Measurements from ENCODE around the gene PTPRT.

PTPRT gene

DNA sequence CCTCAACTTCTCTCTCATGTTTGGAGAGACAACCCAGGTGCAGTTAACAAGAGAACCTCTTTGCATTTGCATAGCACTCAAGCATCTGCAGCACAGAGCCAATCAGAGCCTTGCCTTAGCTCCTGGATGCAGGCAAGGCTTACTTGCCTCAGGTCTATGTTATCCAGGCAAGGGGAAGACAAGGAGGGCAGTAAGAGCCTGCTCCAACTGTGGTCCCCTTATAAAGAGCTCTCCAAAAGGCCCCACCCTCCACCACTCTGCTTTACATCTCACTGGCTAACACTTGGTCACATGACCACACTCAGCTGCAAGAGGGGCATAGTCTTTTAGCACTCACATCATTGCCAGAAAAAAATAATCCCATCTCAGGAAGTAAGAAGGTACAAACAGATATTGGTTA lies 540.0 kb downstream of the PTPRT start:
- Histone ChIP-seq H3K4me1 (ENCODE audit: control insufficient read depth, low read depth, low read length) (no peaks in the 10 kb centered on the region), H3K23ac (ENCODE audit: low read length) (no peak overlapping the region), H3K27me3 (ENCODE audit: insufficient read depth, low read length, poor library complexity) (no peaks in the 10 kb centered on the region), H2BK120ac (ENCODE audit: low read depth, low read length) (no peak overlapping the region), H3K79me1 (ENCODE audit: low read length) (no peaks in the 10 kb centered on the region), H3K36me3 (ENCODE audit: control insufficient read depth, insufficient read depth, low read length) (no peaks in the 10 kb centered on the region), H3K4ac (ENCODE audit: low read depth, low read length) (no peak overlapping the region), H3K9ac (ENCODE audit: low read length) (no peak overlapping the region), H3K4me3 (ENCODE audit: low read length) (no peak overlapping the region), H3K27ac (ENCODE audit: low read depth, low read length) (no peak overlapping the region), H3K18ac (ENCODE audit: low read length) (no peak overlapping the region), H2BK5ac (ENCODE audit: low read length) (no peak overlapping the region), H3K4me2 (ENCODE audit: low read length) (no peak overlapping the region), H3K56ac (ENCODE audit: low read length) (no peak overlapping the region), H4K5ac (ENCODE audit: low read length) (no peak overlapping the region), H3K79me2 (ENCODE audit: control insufficient read depth, insufficient read depth, low read length) (no peaks in the 10 kb centered on the region), H2BK15ac (replicated peaks; ENCODE audit: low read depth) (no peak overlapping the region), H2AK5ac (ENCODE audit: low read length) (no peak overlapping the region), H4K8ac (ENCODE audit: low read depth, low read length) (no peak overlapping the region)
- DNase-seq: no peak

DNA sequence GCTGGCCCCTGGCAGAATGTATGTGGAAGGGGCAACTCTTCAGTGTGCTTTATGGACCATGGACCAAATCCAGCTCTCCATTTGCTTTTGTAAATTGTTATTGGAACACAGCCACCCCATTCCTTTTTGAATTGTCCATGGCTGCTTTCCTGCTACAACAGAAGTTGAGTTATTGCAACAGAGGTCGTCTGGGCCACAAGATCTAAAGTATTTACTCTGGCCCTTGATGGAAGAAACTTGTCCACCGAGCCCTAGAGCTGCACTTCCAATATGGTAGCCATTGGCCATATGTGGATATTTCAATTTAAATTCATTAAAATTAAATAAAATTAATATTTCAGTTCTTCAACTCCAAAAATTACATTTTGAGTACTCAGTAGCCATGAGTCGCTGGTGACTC lies 543.5 kb downstream of the PTPRT start:
- Histone ChIP-seq H3K36me3 (ENCODE audit: control insufficient read depth, insufficient read depth, low read length) (no peaks in the 10 kb centered on the region), H3K4me2 (ENCODE audit: low read length) (no peak overlapping the region), H3K23ac (ENCODE audit: low read length) (no peak overlapping the region), H3K56ac (ENCODE audit: low read length) (no peak overlapping the region), H2BK120ac (ENCODE audit: low read depth, low read length) (no peak overlapping the region), H3K18ac (ENCODE audit: low read length) (no peak overlapping the region), H2AK5ac (ENCODE audit: low read length) (no peak overlapping the region), H3K9ac (ENCODE audit: low read length) (no peak overlapping the region), H3K4ac (ENCODE audit: low read depth, low read length) (no peak overlapping the region), H3K27me3 (ENCODE audit: insufficient read depth, low read length, poor library complexity) (no peaks in the 10 kb centered on the region), H4K5ac (ENCODE audit: low read length) (no peak overlapping the region), H3K4me3 (ENCODE audit: low read length) (no peak overlapping the region), H4K8ac (ENCODE audit: low read depth, low read length) (no peak overlapping the region), H3K79me2 (ENCODE audit: control insufficient read depth, insufficient read depth, low read length) (no peaks in the 10 kb centered on the region), H3K27ac (ENCODE audit: low read depth, low read length) (no peak overlapping the region), H3K79me1 (ENCODE audit: low read length) (no peaks in the 10 kb centered on the region), H2BK15ac (replicated peaks; ENCODE audit: low read depth) (no peak overlapping the region), H3K4me1 (ENCODE audit: control insufficient read depth, low read depth, low read length) (no peaks in the 10 kb centered on the region), H2BK5ac (ENCODE audit: low read length) (no peak overlapping the region)
- DNase-seq: no peak
- no CpG with 5 or more reads among the region's 3 CpGs for whole genome bisulfite sequencing (ENCODE audit: extremely low coverage, insufficient coverage, low lambda C conversion rate)

DNA sequence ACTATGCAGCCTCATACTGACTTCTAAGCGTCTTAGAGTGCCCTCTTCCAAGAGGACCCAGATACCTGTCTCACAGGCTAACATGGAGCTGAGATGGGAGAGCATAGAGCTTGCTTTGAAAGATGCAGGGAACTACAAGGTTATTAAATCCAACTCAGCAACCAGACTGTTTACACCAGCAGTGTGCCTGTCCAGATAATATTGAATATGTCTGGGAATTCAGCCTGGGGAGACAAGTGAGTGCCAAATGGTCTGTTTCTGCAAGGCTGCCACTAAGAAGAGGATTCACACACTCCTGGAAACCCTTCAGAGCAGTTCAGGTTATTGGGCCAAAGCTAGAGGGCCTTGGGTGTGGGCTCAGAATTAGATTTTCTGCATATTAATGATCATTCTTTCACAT lies 547.8 kb downstream of the PTPRT start:
- H3K79me1 ChIP-seq (ENCODE audit: low read length): no peaks in the 10 kb centered on the region
- H3K27ac ChIP-seq (ENCODE audit: low read depth, low read length): no peak overlapping the region
- H3K23ac ChIP-seq (ENCODE audit: low read length): no peak overlapping the region
- no peak for DNase-seq
- no peak overlapping the region for H3K18ac ChIP-seq (ENCODE audit: low read length)
- no peak overlapping the region for H2BK15ac ChIP-seq (replicated peaks; ENCODE audit: low read depth)
- no peak overlapping the region for H2BK5ac ChIP-seq (ENCODE audit: low read length)
- no peak overlapping the region for H4K8ac ChIP-seq (ENCODE audit: low read depth, low read length)
- no peak overlapping the region for H3K4me3 ChIP-seq (ENCODE audit: low read length)
- H3K79me2 ChIP-seq (ENCODE audit: control insufficient read depth, insufficient read depth, low read length): no peaks in the 10 kb centered on the region
- no peak overlapping the region for H4K5ac ChIP-seq (ENCODE audit: low read length)
- no peak overlapping the region for H2BK120ac ChIP-seq (ENCODE audit: low read depth, low read length)
- H3K4ac ChIP-seq (ENCODE audit: low read depth, low read length): no peak overlapping the region
- no peaks in the 10 kb centered on the region for H3K4me1 ChIP-seq (ENCODE audit: control insufficient read depth, low read depth, low read length)
- no peak overlapping the region for H3K4me2 ChIP-seq (ENCODE audit: low read length)
- H2AK5ac ChIP-seq (ENCODE audit: low read length): no peak overlapping the region
- no CpG with 5 or more reads among the region's 1 CpG for WGBS (ENCODE audit: extremely low coverage, insufficient coverage, low lambda C conversion rate)
- no peaks in the 10 kb centered on the region for H3K27me3 ChIP-seq (ENCODE audit: insufficient read depth, low read length, poor library complexity)
- H3K9ac ChIP-seq (ENCODE audit: low read length): no peak overlapping the region
- no peak overlapping the region for H3K56ac ChIP-seq (ENCODE audit: low read length)
- H3K36me3 ChIP-seq (ENCODE audit: control insufficient read depth, insufficient read depth, low read length): no peaks in the 10 kb centered on the region

DNA sequence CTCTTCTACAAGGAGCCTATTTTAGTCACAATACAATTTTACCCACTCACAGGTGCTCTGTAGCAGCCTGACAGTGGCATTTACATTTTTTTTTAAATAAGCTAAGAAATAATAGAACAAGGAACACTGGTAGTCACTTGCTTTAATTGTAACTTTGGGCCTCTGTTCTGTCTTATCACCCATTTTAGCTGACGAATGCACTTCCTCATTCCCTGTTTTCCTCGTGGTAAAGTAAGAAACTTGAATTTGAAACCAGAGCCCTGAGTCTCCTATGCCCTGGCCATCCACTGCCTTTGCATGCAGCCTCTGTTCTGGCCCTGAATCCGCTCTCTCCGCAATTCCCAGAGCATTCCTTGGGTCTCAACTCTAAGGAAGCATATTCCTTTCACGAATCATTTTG lies 550.6 kb downstream of the PTPRT start:
- Histone ChIP-seq H2BK15ac (replicated peaks; ENCODE audit: low read depth) (no peak overlapping the region), H3K4me1 (ENCODE audit: control insufficient read depth, low read depth, low read length) (no peaks in the 10 kb centered on the region), H3K27ac (ENCODE audit: low read depth, low read length) (no peak overlapping the region), H4K8ac (ENCODE audit: low read depth, low read length) (no peak overlapping the region), H3K4me3 (ENCODE audit: low read length) (no peak overlapping the region), H3K4me2 (ENCODE audit: low read length) (no peak overlapping the region), H3K36me3 (ENCODE audit: control insufficient read depth, insufficient read depth, low read length) (no peaks in the 10 kb centered on the region), H2BK120ac (ENCODE audit: low read depth, low read length) (no peak overlapping the region), H3K56ac (ENCODE audit: low read length) (no peak overlapping the region), H2AK5ac (ENCODE audit: low read length) (no peak overlapping the region), H3K9ac (ENCODE audit: low read length) (no peak overlapping the region), H2BK5ac (ENCODE audit: low read length) (no peak overlapping the region), H4K5ac (ENCODE audit: low read length) (no peak overlapping the region), H3K23ac (ENCODE audit: low read length) (no peak overlapping the region), H3K4ac (ENCODE audit: low read depth, low read length) (no peak overlapping the region), H3K79me1 (ENCODE audit: low read length) (no peaks in the 10 kb centered on the region), H3K27me3 (ENCODE audit: insufficient read depth, low read length, poor library complexity) (no peaks in the 10 kb centered on the region), H3K18ac (ENCODE audit: low read length) (no peak overlapping the region), H3K79me2 (ENCODE audit: control insufficient read depth, insufficient read depth, low read length) (no peaks in the 10 kb centered on the region)
- DNase-seq: no peak
- no CpG with 5 or more reads among the region's 5 CpGs for WGBS (ENCODE audit: extremely low coverage, insufficient coverage, low lambda C conversion rate)

DNA sequence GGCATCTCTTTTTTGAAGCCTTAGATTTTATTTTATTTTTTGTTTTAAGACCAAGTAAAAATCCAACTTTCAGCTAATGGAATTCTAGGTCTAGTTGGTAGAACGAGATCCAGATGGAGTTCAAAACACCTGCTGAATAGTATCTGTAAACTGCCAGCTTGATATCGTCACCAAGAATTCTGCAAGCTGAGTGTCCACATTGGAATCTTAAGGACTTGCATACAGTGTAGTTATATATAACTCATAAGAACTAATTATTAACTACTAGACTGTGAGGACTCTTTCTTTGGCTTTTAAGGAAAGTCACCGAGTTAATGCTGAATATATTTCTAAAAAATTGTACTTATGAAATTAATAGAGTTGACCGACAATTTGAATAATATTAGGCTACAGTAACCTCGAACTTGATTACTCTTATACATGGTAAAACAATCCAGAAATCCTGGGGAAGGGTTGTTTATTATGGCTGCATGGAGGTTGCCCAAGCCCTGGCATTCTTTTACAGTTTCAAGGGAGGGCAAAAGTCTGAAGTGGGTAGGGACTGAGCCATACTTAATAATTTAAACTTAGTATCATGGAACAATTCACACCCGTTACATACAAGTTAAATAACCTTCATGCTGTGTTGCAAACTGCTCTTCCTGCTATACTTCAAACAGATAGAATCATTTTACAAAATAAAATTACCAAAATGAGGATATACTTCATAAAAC lies 553.9 kb downstream of the PTPRT start:
- Histone ChIP-seq H2BK120ac (ENCODE audit: low read depth, low read length) (no peak overlapping the region), H3K4me1 (ENCODE audit: control insufficient read depth, low read depth, low read length) (no peaks in the 10 kb centered on the region), H2BK5ac (ENCODE audit: low read length) (no peak overlapping the region), H3K4me2 (ENCODE audit: low read length) (no peak overlapping the region), H2AK5ac (ENCODE audit: low read length) (no peak overlapping the region), H3K79me1 (ENCODE audit: low read length) (no peaks in the 10 kb centered on the region), H2BK15ac (replicated peaks; ENCODE audit: low read depth) (no peak overlapping the region), H3K27ac (ENCODE audit: low read depth, low read length) (no peak overlapping the region), H4K8ac (ENCODE audit: low read depth, low read length) (no peak overlapping the region), H3K79me2 (ENCODE audit: control insufficient read depth, insufficient read depth, low read length) (no peaks in the 10 kb centered on the region), H3K4me3 (ENCODE audit: low read length) (no peak overlapping the region), H3K18ac (ENCODE audit: low read length) (no peak overlapping the region), H3K23ac (ENCODE audit: low read length) (no peak overlapping the region), H3K9ac (ENCODE audit: low read length) (no peak overlapping the region), H3K27me3 (ENCODE audit: insufficient read depth, low read length, poor library complexity) (no peaks in the 10 kb centered on the region), H3K36me3 (ENCODE audit: control insufficient read depth, insufficient read depth, low read length) (no peaks in the 10 kb centered on the region), H3K4ac (ENCODE audit: low read depth, low read length) (no peak overlapping the region), H3K56ac (ENCODE audit: low read length) (no peak overlapping the region), H4K5ac (ENCODE audit: low read length) (no peak overlapping the region)
- no peak for DNase-seq
- no CpG with 5 or more reads among the region's 6 CpGs for WGBS (ENCODE audit: extremely low coverage, insufficient coverage, low lambda C conversion rate)

DNA sequence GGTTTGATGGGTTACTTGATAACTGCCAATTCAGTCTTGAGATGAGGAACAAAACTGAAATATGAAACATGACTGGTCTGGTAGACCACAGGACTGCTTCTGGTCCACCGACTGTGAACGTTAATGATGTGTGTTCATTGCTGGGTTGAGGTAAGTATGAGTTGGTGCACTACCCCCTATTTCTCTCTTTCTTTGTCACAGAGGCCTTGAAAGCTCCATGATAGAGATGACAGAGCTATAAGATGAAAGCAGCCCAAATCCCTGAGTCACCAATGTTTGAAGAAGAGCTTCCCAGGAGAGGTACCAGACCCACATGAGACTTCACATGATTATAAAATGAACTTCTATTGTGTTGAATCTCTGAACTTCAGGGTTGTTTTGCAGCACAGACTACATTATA lies 555.5 kb downstream of the PTPRT start:
- Histone ChIP-seq H3K4me1 (ENCODE audit: control insufficient read depth, low read depth, low read length) (no peaks in the 10 kb centered on the region), H4K8ac (ENCODE audit: low read depth, low read length) (no peak overlapping the region), H3K27ac (ENCODE audit: low read depth, low read length) (no peak overlapping the region)

More for the DNA sequence above, 555.5 kb downstream of the PTPRT start:
- H2AK5ac ChIP-seq (ENCODE audit: low read length): no peak overlapping the region
- H3K4me3 ChIP-seq (ENCODE audit: low read length): no peak overlapping the region
- H3K4me2 ChIP-seq (ENCODE audit: low read length): no peak overlapping the region
- no peaks in the 10 kb centered on the region for H3K27me3 ChIP-seq (ENCODE audit: insufficient read depth, low read length, poor library complexity)
- no peak overlapping the region for H2BK120ac ChIP-seq (ENCODE audit: low read depth, low read length)
- no peak overlapping the region for H3K18ac ChIP-seq (ENCODE audit: low read length)
- H3K56ac ChIP-seq (ENCODE audit: low read length): no peak overlapping the region
- H2BK15ac ChIP-seq (replicated peaks; ENCODE audit: low read depth): no peak overlapping the region
- no peaks in the 10 kb centered on the region for H3K79me2 ChIP-seq (ENCODE audit: control insufficient read depth, insufficient read depth, low read length)
- H3K79me1 ChIP-seq (ENCODE audit: low read length): no peaks in the 10 kb centered on the region
- H3K36me3 ChIP-seq (ENCODE audit: control insufficient read depth, insufficient read depth, low read length): no peaks in the 10 kb centered on the region
- H3K23ac ChIP-seq (ENCODE audit: low read length): no peak overlapping the region
- H3K9ac ChIP-seq (ENCODE audit: low read length): no peak overlapping the region
- no peak overlapping the region for H3K4ac ChIP-seq (ENCODE audit: low read depth, low read length)
- DNase-seq: peak; percentile 11
- H4K5ac ChIP-seq (ENCODE audit: low read length): no peak overlapping the region
- WGBS (ENCODE audit: extremely low coverage, insufficient coverage, low lambda C conversion rate): no CpG with 5 or more reads among the region's 2 CpGs
- H2BK5ac ChIP-seq (ENCODE audit: low read length): no peak overlapping the region

Data from mesendoderm (in vitro differentiated cells).